ENCODE data around the gene RAB7B.

DNA sequence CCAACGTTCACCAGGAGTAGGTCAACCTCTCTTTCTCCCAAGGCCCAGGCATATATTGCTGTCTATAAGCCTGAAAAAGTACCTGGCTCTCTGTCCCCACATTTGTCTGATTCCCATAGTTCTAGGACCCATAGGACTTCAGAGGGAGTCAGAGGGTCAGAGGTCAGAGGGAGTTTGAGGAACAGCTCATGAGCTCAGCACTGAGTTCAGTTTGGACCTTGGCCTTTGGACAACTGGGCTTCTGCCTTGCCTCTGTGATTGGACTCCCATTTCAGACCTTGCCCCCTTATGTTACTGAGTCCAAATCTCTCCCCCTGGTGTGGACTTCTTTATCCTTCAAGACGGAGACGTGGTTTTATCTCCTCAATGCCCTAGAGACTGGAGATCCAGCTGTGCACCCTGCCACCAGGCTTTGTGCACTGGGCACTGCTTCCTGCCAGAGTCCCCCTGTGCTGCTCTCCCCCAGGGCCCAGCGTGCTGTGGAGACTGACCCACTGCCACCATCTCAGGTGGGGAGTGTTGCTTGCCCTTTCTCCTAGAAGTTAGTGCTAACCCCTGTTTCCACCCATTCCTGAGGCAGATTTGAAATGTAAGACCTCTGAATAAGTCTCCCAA, 17.3 kb upstream of the RAB7B start:
- TF ChIP-seq, protein P1, sequence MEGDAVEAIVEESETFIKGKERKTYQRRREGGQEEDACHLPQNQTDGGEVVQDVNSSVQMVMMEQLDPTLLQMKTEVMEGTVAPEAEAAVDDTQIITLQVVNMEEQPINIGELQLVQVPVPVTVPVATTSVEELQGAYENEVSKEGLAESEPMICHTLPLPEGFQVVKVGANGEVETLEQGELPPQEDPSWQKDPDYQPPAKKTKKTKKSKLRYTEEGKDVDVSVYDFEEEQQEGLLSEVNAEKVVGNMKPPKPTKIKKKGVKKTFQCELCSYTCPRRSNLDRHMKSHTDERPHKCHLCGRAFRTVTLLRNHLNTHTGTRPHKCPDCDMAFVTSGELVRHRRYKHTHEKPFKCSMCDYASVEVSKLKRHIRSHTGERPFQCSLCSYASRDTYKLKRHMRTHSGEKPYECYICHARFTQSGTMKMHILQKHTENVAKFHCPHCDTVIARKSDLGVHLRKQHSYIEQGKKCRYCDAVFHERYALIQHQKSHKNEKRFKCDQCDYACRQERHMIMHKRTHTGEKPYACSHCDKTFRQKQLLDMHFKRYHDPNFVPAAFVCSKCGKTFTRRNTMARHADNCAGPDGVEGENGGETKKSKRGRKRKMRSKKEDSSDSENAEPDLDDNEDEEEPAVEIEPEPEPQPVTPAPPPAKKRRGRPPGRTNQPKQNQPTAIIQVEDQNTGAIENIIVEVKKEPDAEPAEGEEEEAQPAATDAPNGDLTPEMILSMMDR (IDR thresholded peaks at IDR 0.05): no peak
- TF ChIP-seq POLR2A (IDR thresholded peaks at IDR 0.05) (no peak), EP300 (IDR thresholded peaks at IDR 0.05) (no peak)
